OCI-LY7 (cell line): ENCODE results near the gene EPB41L1.

Source experiments
- CTCF ChIP-seq: fragments of 200-600 bp; sonication (generic); conservative IDR thresholded peaks from 2 replicates; pipeline ENCODE4 v1.5.1; 2014; ENCODE audit warnings: mild to moderate bottlenecking, antibody characterized with exemption, low read length, moderate library complexity, mixed read lengths
- EZH2phosphoT487 ChIP-seq: fragments of 200-600 bp; sonication (generic); IDR thresholded peaks from 2 replicates; pipeline ENCODE4 v1.6.1; 2018; ENCODE audit warnings: low read depth, borderline replicate concordance, mild to moderate bottlenecking, mixed run types, antibody characterized with exemption, low read length, moderate library complexity, mixed read lengths

- TF ChIP-seq CTCF = no peak
- TF ChIP-seq EZH2phosphoT487 = no peak
Measured at GRCh38 chr20:36125097-36125496, 29.4 kb upstream of the EPB41L1 start.
